Stimulated activated naive CD4-positive, alpha-beta T cell (primary cell): ENCODE data around the gene RAB39B.

Experiments
- DNase-seq, 6 experiments: peaks; one replicate each; lab custom pipeline; 2025; lab: John Stamatoyannopoulos, UW

RAB39B gene

DNA sequence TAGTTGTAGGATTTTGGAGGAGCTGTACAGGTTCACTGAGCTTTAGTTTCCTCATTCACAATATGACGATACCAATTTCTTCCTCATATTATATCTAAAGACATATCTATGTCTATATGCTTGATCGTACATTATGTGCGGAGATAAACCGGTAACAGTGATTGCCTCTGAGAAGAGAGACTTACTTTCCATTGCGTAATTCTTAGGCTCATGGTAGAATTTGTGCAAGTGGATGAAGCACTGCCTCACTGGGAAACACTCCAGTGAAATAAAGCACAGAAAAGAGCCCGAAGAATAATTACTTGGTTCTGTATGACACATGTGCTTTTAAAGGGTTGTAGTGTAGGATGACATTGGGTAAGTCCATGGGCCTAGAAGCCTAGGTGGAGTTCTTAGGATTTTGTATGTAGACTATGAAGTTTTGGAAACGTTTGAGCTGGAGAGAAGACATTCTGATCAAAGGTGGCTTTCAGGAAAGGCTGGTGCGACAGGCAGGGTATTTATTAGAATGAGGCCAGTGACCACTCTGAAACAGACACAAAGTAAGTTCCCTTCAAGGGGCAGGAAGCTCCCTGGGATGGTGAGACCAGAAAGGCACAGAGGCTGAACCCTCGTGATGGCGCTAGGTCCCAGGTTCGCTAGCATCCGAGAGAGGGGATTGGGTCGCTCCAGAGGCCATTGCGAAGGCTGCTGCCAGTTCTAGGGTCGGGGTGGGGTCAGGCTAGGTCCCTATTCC lies 48.7 kb downstream of the RAB39B start:
- no peak for DNase-seq

DNA sequence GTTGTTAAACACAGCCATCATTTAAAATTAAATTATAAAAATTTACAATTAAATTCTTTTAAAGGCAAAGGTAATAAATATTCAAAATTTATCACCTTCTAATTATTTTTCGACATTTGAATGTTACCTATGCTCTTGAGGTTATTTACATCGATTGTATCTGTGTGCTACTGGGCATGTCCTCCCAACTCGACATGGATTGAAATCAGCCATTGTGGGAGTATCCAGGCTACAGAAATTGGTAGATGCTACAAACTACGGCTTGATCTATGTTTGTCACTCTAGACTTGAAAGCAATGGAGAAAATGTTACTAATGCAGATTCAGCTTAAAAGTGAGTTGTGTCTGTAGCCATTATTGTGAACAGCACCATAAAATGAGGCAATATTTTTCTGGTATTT lies 50.6 kb downstream of the RAB39B start:
- DNase-seq, result no peak

GRCh38 chrX:155211208-155211607 lies 53.1 kb downstream of the RAB39B start:
- DNase-seq, result no peak
